HCT116 (cell line): ENCODE results near the gene ADGRD1.

Experiments used
- EZH2 ChIP-seq: fragments of 200-600 bp; sonication (generic); IDR thresholded peaks from 2 replicates; pipeline ENCODE4 v1.6.1; 2017; ENCODE audit warnings: antibody characterized with exemption, mixed run types
- POLR2A ChIP-seq: IDR thresholded peaks from 2 replicates; pipeline ENCODE4 v1.7.0; 2011; ENCODE audit warnings: borderline replicate concordance; ENCODE audit not compliant: insufficient read depth, insufficient read length; ENCODE audit errors: extremely low read depth

DNA sequence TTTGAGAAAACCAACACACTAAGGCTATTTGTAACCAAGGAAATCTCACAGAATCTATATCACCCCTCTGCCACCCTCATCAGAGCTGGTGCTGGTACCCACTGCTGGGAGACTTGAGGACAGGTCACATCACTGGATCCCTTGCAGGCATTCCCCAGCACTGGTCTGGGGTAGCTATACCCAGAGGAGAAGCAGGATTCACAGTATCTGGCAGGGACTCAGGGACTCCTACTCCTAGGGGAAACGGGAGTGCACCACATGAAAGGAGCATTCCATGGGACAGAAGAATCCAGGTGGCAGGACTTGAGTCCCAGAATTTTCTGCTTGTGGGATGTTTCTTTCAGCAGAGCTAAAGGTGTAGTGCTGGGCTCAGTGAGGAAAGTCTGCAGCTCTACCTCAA, 223.2 kb downstream of the ADGRD1 start:
- TF ChIP-seq EZH2, result no peak
- TF ChIP-seq POLR2A, result no peak
